Muscle of back (tissue), 11 donors: Measurements from ENCODE around the gene SDHA. TPM values are rescaled to one million over a fixed set of nuclear protein-coding genes. Genes with fewer than 3 reads are reported as not detected.
"Not testable (repeated sequence)": the region's sequence is repeated elsewhere in the genome, so short reads cannot be mapped to it uniquely, and the experiment has no call there.

Experiments
- DNase-seq, 3 donors: peaks; one replicate each; pipeline versions ENCODE4 v3.0.0 to v3.0.0-alpha.2; 2013
- polyA plus RNA-seq, 10 donors: library from polyadenylated mRNA; unstranded; fragments of 120-200 nt; gene quantifications; one replicate each; pipeline ENCODE4 v1.2.1, GENCODE V29; 2013; ENCODE audit not compliant: insufficient read length in 10 of 10

SDHA gene
- polyA plus RNA-seq, 10 donors, result 85.0 to 120 (median 99.3) TPM

DNA sequence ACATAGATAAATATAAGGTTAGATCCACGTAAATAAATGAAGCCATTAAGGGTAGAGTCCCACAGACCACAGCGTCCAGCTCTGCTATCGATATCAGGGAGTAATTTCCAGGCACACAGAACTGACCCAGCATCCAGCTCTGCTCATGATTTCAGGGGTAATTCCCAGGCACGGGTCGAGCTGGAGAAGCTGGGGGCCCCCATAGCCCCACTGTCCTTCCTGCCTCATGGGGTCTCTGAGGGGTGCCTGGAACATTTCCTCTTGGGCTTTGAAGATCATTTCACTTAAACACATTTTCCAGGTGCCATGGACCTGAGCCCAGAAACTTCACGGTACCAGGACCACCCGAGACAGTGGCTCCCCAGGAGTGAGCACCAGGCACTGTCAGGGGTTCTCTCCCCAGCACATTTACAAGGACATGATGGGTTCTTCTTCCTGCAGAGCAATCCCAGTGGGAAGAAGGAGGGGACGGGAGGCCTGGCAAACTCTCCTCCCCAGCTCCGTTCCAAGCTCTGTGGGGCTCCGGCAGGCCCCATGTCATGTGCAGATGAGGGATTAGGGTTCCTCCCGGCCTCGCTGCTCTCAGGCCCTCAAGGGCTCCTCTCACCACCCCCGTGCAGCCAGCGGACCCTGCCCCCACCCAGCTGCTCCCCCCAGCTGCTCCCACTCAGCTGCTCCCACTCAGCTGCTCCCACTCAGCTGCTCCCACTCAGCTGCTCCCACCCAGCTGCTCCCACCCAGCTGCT lies 80.0 kb downstream of the SDHA start:
- not testable (repeated sequence) for DNase-seq

GRCh38 chr5:298737-299125 lies 80.6 kb downstream of the SDHA start:
- no peak for DNase-seq

- not testable (repeated sequence) for DNase-seq
These were observed 81.8 kb downstream of the SDHA start for GRCh38 chr5:299921-300320.

GRCh38 chr5:300691-301435 lies 82.7 kb downstream of the SDHA start:
- not testable (repeated sequence) for DNase-seq

- not testable (repeated sequence) for DNase-seq
These were observed 84.3 kb downstream of the SDHA start for GRCh38 chr5:302416-302815.

- DNase-seq, result no peak
These were observed 84.8 kb downstream of the SDHA start for GRCh38 chr5:302966-303365.

GRCh38 chr5:303741-304140 lies 85.6 kb downstream of the SDHA start:
- not testable (repeated sequence) for DNase-seq

DNA sequence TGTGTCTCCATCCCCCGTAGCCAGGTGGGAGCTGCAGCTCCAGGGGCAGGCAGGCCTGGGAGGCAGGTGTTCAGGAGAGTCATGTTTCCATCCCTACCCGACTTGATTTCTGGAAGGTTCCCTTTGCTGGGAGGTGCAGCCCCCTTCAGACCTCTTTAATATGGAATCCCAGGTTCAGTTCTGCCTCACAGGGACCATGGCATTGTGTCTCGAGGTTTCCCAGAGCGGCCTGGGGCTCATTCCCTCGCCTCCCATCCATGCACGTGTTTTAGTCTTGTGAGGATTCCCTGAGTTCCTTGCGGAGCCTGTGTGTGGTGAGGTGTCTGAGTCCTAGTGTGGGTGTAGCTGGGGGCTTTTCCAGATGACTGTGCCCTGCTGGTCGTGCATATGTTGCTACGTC lies 86.9 kb downstream of the SDHA start:
- DNase-seq, result no peak

DNA sequence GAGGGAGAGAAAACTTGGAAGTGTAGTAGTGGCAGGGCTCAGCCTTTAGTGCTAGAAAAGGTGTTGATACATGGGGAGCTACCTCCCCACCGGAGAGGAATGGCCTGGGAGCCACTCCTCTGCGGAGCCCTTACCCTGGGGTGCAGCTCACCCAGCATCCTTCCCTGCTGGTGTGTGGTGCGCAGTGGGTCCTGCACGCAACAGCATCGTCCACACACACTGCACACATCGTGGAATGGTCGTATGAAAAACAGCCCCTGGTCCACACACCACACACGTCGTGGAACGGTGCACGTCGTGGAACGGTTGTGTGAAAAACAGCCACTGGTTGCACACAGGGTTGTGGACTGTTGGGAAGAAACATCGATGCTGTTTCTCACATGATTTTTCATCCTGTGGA lies 87.3 kb downstream of the SDHA start:
- DNase-seq, result no peak

DNA sequence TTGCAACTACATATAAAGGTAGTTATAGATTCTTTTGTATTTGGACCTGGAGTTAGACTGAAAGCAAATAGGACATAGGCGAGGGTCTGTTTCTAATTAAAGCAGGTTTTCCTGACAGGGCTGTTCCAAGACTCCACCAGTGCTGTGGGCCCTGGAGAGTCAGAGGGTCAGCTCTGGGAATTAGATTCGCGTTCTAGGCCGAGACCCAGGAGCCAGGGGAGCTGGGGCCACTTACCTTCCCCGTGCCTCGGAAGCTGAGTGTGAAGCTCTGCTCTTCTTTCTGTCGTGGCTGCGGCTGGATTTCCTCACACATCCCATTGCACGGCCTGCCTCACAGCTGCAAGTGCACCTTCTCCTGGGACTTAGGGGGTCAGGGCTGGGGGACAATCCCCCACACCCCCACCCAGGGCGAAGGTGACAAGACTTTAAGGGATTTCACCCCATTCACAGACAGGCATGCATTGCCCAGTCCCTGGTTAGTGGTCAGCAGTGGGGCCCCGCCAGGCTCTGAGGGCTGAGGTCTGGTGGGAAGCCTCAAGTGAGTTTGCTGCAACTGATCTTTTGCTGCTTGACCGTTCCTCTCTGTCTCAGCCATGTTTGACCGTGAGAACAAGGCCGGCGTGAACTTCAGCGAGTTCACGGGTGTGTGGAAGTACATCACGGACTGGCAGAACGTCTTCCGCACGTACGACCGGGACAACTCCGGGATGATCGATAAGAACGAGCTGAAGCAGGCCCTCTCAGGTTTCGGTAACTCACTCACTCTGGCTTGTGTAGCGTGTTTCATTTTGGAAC lies 88.1 kb downstream of the SDHA start:
- no peak for DNase-seq

Other genes starting within 250 kb of the SDHA start
- 1 to 10 TPM in 4 of 10 donors, under 1 TPM in 6; 0.42 to 3.1 (median 0.77) TPM for gene PLEKHG4B, start 126.2 kb upstream of the SDHA start, polyA plus RNA-seq
- gene LRRC14B, start 26.8 kb upstream of the SDHA start, polyA plus RNA-seq, result 10 to 100 TPM; 18.5 to 34.3 (median 25.7) TPM
- gene CCDC127, start 167 bp upstream of the SDHA start, polyA plus RNA-seq, result 10 to 100 TPM in 3 of 10 donors, 1 to 10 TPM in 7; 7.3 to 13.0 (median 8.8) TPM
- gene PDCD6, start 53.3 kb downstream of the SDHA start, polyA plus RNA-seq, result 10 to 100 TPM; 55.6 to 84.4 (median 68.2) TPM
- gene AHRR, start 103.4 kb downstream of the SDHA start, polyA plus RNA-seq, result 1 to 10 TPM in 9 of 10 donors, under 1 TPM in 1; 0.98 to 6.1 (median 2.4) TPM
- gene EXOC3, start 224.9 kb downstream of the SDHA start, polyA plus RNA-seq, result 10 to 100 TPM; 30.3 to 35.9 (median 34.0) TPM